GM21825 (cell line): Measurements from ENCODE around the gene UBE2J1.

Experiments
- ATAC-seq: cut with Tn5 transposase; IDR thresholded peaks from one replicate; pipeline ENCODE4 v1.9.1; 2021; ENCODE audit warnings: mild to moderate bottlenecking, moderate library complexity; ENCODE audit not compliant: unreplicated experiment

The UBE2J1 gene

GRCh38 chr6:89291256-89291819 is 61.2 kb downstream of the UBE2J1 start:
- no peak for ATAC-seq

- ATAC-seq, result no peak
These were observed 61.9 kb downstream of the UBE2J1 start for GRCh38 chr6:89290401-89291155.

GRCh38 chr6:89289710-89290109 is 62.8 kb downstream of the UBE2J1 start:
- ATAC-seq, result no peak

- ATAC-seq, result no peak
These were observed 65.0 kb downstream of the UBE2J1 start for GRCh38 chr6:89287351-89288028.

GRCh38 chr6:89286516-89286915 is 66.0 kb downstream of the UBE2J1 start:
- no peak for ATAC-seq

- ATAC-seq, result no peak
These were observed 67.4 kb downstream of the UBE2J1 start for GRCh38 chr6:89284963-89285735.

- no peak for ATAC-seq
These were observed 68.4 kb downstream of the UBE2J1 start for GRCh38 chr6:89284081-89284480.

- no peak for ATAC-seq
These were observed 69.8 kb downstream of the UBE2J1 start for GRCh38 chr6:89282749-89283148.

GRCh38 chr6:89281779-89282246 is 70.7 kb downstream of the UBE2J1 start:
- ATAC-seq, result peak; percentile 95

GRCh38 chr6:89278956-89279355 is 73.6 kb downstream of the UBE2J1 start:
- ATAC-seq, result no peak
